HG03060 (cell line): ENCODE data around the gene DNAI2.
"Not testable (repeated sequence)": the region's sequence is repeated elsewhere in the genome, so short reads cannot be mapped to it uniquely, and the experiment has no call there.

ENCODE experiments used
- ATAC-seq: cut with Tn5 transposase; IDR thresholded peaks from one replicate; pipeline ENCODE4 v1.9.1; 2021; ENCODE audit warnings: low read depth, moderate number of reproducible peaks; ENCODE audit not compliant: unreplicated experiment

Gene DNAI2

GRCh38 chr17:74272731-74273201 is 1.3 kb upstream of the DNAI2 start:
- no peak for ATAC-seq

DNA sequence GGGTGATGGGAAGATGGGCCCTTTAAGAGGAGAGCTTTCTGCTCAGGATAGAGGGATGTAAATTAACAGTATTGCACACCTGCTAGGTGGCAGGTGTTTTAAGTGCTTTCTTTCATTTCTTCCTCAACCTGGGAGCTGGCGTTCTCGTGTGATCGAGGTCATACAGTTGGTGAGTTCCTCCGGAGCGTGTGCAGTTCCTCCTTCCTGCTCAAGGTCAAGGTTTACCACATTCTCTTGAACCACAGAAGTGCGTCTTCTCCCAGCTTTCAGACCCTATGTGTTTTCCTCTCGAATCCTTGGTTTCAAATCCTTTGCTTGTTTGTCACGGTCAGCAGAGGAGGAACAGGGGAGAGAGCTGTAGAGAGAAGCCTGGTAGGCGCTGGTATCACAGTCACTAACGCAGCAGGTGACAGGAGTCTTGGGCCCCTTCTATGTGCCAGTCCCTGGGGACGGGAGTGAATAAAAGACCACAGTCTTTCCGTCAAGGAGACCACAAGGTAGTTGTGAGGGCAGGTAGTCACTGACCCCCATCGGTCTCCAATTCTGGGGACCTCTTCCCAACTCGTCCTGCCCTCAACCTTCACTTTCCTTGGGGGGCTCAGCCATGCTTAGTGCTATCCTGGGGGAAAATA is 791 bp downstream of the DNAI2 start:
- ATAC-seq, result no peak

- ATAC-seq, result no peak
These were observed 2.0 kb downstream of the DNAI2 start for GRCh38 chr17:74276051-74276476.

GRCh38 chr17:74276541-74277009 is 2.5 kb downstream of the DNAI2 start:
- ATAC-seq, result no peak

DNA sequence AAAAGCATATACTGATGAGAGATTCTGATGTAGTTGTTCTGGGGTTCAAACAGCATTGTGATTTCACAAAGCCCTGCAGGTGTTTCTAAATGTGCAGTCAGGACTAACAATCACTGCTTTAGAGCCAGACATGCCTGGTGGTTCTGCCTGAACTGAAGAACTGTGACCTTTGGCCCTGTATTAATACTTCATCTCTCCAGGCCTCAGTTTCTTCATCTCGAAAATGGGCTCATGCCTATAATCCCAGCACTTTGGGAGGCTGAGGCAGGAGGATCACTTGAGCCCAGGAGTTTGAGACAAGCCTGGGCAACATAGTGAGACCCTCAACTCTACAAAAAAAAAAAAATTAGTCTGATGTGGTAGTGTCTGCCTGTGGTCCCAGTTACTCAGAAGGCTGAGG is 3.9 kb downstream of the DNAI2 start:
- ATAC-seq, result no peak

- ATAC-seq, result not testable (repeated sequence)
These were observed 5.6 kb downstream of the DNAI2 start for GRCh38 chr17:74279617-74280016.

- no peak for ATAC-seq
These were observed 6.1 kb downstream of the DNAI2 start for GRCh38 chr17:74280093-74280513.

- ATAC-seq, result no peak
These were observed 7.8 kb downstream of the DNAI2 start for GRCh38 chr17:74281799-74282198.

- ATAC-seq, result not testable (repeated sequence)
These were observed 8.2 kb downstream of the DNAI2 start for GRCh38 chr17:74282274-74282586.

DNA sequence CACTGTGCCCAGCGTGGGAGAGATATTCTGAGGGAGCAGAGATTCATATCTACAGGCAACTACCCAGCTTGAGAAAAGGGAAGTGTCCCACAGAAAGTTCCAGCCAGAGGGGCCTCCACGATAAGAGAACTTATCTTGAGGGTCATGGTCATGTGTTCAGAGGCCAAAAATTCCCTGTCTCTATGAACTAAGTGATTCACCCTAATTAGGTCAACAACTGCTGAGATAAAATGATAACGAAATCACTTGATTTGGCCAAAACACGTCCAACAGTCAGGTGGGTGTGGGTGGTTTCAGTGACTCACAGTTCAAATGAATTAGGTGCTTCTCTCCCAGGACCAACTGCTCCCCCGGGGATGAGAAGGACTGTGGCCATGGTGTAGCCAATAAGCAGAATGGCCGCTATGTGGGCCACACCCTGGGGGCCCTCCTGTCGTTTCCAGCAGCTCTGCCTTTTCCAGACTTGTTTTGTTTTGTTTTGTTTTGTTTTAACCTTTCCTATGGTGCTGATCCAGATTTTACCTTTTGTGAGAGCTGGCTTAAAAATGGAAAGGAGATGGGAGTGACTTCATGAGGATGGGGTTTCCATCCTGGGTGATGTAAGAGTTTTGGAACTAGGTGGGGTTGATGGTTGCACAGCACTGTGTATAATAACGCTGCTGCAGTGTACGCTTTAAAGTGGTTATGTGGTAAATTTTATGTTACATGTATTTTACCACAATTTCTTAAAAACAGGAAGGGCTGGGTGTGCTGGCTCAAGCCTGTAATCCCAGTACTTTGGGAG is 8.7 kb downstream of the DNAI2 start:
- no peak for ATAC-seq

DNA sequence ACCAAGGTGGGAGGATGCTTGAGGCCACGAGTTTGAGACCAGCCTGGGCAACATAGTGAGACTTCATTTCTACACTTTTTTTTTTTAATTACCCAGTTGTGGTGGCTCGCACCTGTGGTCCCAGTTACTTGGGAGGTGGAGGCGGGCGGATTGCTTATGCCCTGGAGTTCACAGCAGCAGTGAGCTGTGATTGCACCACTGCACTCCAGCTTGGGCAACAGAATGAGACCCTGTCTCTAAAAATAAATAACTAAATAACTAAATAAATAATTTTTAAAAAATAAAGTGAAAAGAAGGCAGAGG is 9.3 kb downstream of the DNAI2 start:
- ATAC-seq, result no peak

GRCh38 chr17:74287031-74287602 is 13.1 kb downstream of the DNAI2 start:
- no peak for ATAC-seq

- no peak for ATAC-seq
These were observed 14.8 kb downstream of the DNAI2 start for GRCh38 chr17:74288785-74289184.

DNA sequence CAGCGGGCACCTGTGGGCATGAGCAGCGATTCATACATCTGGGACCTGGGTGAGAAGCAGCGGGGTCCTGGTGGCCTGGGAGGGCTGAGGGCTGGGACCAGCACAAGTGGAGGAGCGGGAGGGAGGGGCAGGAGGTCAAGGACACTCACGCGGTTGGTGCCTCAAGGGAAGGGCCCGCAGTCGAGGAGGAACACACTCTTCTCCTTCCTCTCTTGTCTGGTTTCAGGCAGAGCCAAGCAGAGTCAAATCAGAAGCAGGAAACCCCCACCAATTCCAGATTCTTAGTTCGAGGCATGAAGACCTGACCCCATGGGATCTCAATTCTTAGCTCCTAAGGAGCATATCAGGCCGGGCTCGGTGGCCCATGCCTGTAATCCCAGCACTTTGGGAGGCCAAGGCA is 15.7 kb downstream of the DNAI2 start:
- ATAC-seq, result no peak

GRCh38 chr17:74290340-74290739 is 16.3 kb downstream of the DNAI2 start:
- no peak for ATAC-seq

GRCh38 chr17:74292495-74292894 is 18.5 kb downstream of the DNAI2 start:
- no peak for ATAC-seq

- no peak for ATAC-seq
These were observed 21.9 kb downstream of the DNAI2 start for GRCh38 chr17:74295625-74296547.

- ATAC-seq, result no peak
These were observed 22.5 kb downstream of the DNAI2 start for GRCh38 chr17:74296548-74296936.

- ATAC-seq, result no peak
These were observed 23.9 kb downstream of the DNAI2 start for GRCh38 chr17:74297941-74298340.

- ATAC-seq, result no peak
These were observed 24.7 kb downstream of the DNAI2 start for GRCh38 chr17:74298778-74299177.
